NK-92 treated with Interleukin-12 subunit alpha and Interleukin-12 subunit beta, amount 100 ng/mL, for 24 hours (cell line): Measurements from ENCODE around the gene MRPL42.
"Not testable (repeated sequence)": the region's sequence is repeated elsewhere in the genome, so short reads cannot be mapped to it uniquely, and the experiment has no call there.

Experiments used
- DNase-seq: peaks from one replicate; lab custom pipeline; 2025; lab: John Stamatoyannopoulos, UW

The MRPL42 gene

GRCh38 chr12:93447555-93448290, 19.6 kb upstream of the MRPL42 start:
- DNase-seq = no peak

DNA sequence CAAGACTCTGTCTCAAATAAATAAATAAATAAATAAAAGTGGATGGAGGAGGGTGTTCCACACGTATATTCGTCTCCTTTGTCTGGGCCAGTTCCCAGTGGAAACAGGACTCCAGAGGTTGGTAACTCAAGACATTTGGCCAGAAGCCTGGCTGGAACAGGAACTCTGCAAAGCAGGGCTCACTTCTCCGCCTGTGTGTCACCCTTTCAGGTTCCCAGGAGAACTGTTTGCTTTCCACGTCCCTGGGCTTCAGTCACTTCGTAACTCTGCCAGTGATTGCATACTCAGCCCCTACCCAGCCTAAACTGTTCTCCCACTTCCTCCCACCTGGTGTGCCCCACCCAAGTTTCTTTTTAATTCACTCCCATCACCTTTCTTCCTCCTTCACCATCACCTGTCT, 18.5 kb upstream of the MRPL42 start:
- DNase-seq = no peak

- no peak for DNase-seq
Observed at GRCh38 chr12:93449277-93449676, 18.0 kb upstream of the MRPL42 start.

DNA sequence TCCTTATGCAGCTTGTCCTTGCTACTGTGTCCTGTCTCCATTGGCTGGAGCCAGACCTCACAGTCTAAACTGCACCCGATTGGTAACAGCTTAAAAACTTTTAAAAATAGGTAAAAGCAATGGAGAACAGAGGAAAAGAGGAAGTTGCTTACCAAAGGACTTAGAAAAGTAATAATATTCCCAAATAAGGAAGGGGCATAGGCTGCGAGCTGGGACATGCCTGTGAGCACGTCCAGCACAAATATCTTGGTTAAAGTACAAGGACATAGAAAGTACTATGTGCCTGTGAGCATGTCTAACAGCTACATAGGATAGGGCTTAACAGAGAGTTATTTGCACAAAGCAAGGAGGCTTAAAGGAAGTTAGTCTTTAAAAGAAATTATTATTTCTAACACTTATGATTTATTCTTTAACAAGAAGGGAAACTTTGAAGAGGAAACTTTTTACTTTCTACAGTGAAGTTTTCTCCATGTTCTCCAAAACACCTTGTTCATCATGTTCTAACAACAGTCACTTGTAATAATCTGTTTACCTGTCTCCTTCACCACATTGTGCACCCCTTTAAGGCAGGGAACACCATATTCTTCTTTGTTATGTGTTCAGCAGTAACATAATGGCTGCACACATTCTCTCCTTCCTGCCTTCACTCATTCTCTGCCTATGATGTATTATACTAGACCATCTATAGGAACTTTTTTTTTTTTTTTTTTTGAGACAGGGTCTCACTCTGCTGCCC, 15.7 kb upstream of the MRPL42 start:
- no peak for DNase-seq

GRCh38 chr12:93453633-93454032, 13.7 kb upstream of the MRPL42 start:
- DNase-seq = no peak

DNA sequence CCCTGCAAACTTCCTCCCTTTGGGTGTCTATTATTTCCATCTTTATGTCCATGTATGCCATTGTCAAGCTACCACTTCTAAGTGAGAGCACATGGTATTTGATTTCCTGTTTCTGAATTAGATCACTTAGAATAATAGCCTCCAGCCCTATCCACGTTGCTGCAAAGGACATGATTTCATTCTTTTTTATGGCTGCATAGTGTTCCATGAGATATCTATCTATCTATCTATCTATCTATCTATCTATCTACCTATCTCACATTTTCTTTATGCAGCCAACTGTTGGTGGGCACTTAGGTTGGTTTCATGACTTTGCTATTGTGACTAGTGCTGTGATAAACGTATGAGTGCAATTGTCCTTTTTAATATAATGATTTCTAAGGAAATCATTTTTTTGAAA, 11.2 kb upstream of the MRPL42 start:
- DNase-seq = no peak

DNA sequence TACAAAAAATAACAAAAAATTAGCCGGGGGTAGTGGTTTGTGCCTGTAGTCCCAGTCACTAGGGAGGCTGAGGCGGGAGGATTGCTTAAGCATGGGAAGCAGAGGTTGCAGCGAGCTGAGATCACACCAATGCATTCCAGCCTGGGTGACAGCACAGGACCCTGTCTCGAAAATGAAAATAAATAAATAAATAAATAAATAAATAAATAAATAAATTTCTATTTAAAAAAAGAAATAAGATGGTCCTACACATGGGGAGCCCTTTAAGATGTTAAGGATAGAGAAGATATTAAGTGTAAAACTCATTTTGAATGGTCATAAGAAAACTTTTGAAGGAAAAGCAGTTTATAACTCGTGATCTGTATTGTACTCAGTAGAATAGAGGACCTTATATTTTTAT, 8.2 kb upstream of the MRPL42 start:
- no peak for DNase-seq

GRCh38 chr12:93460003-93460402, 7.3 kb upstream of the MRPL42 start:
- no peak for DNase-seq

DNA sequence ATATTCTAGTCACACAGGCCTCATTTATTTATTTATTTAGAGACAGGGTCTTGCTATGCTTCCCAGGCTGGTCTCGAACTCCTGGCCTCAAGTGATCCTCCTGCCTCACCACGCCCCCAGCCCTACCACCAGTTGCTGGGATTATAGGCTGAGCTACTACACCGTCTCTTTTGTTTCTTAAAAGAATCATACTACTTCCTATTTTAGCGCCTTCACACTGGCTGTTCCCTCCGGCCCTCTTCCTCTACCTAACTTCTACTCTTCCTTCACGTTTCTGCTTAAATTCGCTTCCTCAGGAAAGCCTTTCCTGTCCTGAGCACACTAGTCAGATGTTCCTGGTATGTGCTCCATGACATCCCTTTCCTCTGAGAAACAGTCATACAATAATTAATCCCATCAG, 6.4 kb upstream of the MRPL42 start:
- no peak for DNase-seq

GRCh38 chr12:93461503-93461902, 5.8 kb upstream of the MRPL42 start:
- no peak for DNase-seq

DNA sequence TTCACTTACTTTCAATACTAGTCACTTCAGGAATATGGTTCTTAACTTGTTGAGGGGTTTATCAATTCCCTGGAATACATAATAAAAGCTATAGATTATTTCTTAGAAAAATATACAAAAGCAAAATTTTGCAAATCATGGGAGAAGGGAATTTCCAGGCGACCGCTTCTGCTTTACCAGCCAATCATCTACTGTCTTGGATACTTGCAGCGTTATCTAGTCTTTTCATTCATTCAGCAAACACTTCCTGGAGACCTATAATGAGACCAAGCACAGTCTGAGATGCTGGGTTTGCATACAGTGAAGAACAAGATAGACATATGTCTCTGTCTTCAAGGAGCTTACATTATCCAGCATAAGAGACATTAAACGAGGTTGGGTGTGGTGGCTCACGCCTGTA, 1.5 kb upstream of the MRPL42 start:
- no peak for DNase-seq

DNA sequence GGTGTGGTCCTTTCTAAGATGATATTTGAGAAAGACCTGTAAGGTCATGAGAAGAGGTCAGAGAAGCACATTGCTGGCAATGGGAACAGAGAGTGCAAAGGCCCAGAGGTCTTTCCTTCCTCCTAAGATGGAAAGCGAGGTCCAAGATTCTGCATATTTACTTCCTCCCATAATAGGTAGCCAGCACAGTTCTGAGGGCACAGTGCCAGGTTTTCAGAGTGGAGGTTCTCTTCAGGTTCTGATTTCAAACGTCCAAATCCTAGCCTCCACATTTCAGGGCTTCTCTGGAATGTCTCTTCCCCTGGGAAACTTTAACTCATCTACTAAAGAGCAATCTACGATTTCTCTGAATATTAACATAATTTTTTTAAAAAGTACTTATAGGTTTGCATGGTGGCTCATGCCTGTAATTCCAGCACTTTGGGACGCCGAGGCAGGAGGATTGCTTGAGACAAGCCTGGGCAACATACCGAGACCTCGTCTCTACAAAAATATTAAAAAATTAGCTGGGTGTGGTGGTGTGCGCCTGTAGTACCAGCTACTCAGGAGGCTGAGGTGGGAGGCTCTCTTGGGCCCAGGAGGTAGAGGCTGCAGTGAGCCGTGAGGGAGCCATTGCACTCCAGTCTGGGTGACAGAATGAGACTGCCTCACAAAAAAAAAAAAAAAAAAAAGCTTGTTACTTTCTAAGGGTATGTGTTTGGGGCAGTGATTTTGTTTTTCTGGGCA, 526 bp upstream of the MRPL42 start:
- no peak for DNase-seq

DNA sequence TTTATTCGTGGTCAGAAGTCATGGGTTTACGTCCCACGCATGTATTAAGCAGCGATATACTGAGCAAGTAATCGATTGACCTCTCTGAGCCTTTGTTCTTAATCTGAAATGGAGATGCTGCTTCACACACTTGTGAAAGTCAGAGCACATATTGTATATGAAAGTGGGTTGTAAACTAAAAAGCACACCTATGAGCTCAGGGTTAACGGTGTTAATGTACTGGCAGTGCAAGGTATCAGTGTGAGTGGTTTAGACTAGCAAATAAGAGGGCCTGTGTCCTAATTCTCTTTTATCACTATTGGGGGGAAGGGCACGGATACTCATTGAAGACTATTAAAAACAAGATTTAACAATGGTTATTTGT, 676 bp downstream of the MRPL42 start:
- no peak for DNase-seq

- no peak for DNase-seq
Observed at GRCh38 chr12:93469386-93469785, 2.1 kb downstream of the MRPL42 start.

DNA sequence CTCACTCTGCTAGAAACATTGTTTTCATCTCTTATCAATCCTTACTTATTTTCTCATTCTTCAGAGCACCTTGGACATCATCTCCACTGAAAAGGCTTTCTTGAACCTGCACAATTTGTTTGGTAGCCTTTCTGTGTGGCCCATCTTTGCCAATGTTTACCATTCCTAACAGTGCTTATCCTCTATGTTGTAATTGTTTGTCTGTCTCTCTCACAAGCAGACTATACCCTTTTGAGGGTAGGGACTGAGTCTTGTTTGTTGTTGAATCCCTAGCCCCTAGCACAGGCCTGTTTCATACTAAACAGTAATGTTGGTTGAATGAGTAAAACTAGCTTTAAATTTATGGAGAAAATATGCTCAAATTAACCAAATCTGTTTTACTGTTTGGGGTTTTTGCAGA, 9.2 kb downstream of the MRPL42 start:
- DNase-seq = no peak

GRCh38 chr12:93482721-93483120, 15.4 kb downstream of the MRPL42 start:
- no peak for DNase-seq

DNA sequence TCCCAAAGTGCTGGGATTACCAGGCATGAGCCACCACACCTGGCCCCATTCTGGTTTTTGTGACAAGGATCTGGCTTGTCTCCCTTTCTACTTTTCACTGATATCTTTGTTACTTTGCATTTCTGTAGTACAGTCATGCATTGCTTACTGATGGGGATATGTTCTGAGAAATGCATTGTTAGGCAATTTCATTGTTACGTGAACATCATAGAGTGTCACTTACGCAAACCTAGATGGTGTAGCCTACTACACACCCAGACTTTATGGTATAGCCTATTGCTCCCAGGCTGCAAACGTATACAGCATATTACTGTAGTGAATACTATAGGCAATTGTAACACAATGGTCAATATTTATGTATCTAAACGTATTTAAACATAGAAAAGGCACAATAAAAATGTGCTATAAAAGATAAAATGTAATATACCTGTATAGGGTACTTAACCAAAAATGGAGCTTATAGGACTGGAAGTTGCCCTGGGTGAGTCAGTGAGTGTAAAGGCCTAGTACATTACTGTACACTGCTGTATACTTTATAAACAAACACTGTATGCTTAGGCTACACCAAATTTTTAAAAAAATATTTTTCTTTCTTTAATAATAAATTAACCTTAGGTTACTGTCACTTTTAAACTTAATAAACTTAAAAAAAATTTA, 16.0 kb downstream of the MRPL42 start:
- DNase-seq = no peak

DNA sequence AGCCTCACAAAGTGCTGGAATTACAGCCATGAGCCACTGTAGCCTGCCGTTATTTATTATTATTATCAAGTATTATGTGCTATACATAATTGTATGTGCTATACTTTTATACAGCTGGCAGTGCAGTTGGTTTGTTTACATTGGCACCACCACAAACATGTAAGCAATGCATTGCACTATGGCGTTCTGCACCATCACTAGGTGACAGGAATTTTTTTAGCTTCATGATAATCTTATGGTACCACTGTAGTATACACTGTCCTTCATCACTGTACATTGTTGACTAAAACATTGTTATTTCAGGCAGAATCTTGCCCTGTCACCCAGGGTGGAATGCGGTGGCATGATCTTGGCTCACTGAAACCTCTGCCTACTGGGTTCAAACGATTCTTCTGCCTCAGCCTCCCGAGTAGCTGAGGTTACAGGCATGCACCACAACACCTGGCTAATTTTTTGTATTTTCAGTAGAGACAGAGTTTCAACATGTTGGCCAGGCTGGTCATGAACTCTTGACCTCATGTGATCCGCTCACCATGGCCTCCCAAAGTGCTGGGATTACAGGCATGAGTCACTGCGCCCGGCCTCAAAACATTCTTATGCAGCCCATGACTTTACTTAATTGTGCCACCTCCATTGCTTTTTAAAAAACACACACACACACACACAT, 17.1 kb downstream of the MRPL42 start:
- no peak for DNase-seq

- not testable (repeated sequence) for DNase-seq
Observed at GRCh38 chr12:93492808-93493207, 25.5 kb downstream of the MRPL42 start.

DNA sequence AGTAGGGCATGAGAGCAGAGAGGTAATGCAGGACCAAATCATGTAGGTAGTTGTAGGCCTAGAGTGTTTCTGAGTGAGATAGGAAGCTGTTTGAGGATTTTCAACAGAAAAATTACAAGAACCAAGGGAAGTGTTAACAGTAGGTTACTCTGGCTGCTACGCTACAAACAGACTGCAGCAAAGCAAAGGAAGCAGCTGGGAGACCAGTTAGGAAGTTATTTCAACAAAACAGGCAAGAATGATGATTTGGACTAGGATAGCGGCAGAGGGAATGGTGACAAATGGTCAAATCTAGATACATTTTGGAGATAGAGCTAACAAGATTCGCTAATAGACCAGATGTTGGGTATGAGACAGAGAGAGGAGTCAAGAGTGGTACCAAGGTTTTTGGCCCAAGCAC, 26.8 kb downstream of the MRPL42 start:
- no peak for DNase-seq

DNA sequence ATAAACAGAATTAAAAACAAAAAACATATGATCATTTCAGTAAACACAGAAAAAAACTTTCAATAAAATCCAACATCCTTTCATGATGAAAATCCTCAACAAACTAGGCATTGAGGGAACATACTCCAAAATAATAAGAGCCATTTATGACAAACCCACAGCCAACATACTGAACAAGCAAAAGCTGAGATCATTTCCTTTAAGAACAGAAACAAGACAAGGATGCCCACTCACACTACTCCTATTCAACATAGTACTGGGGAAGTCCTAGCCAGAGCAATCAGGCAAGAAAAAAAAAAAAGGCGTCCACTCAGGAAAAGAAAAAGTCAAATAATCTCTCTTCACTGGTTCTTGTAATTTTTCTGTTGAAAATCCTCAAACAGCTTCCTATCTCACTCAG, 30.1 kb downstream of the MRPL42 start:
- no peak for DNase-seq

DNA sequence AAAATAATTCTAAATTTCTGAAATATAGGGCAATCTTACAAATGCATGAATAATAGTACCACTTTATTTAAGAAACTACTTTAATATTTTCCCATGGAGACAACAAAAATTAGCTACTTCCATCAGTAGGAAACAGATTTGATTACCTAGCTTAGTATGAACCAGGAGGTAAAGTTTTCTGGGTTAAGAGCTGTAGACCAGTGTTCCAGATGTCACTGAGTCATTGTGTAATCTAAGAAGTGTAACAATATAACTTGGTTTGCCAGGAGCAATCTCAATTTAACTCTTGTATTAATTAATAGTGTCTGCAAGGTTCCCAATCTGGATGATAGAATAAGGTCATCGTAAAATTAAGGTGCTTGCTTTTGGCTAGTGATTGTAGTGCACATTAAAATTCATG, 31.5 kb downstream of the MRPL42 start:
- DNase-seq = not testable (repeated sequence)
